Cerebellar cortex (tissue), 1 donor: Measurements from ENCODE around the gene KIAA0586.

Experiments
- DNase-seq: peaks from one replicate; pipeline ENCODE4 v3.0.0-alpha.2; 2015; ENCODE audit warnings: low spot score

KIAA0586 gene

GRCh38 chr14:58598028-58598803, 170.7 kb downstream of the KIAA0586 start:
- no peak for DNase-seq

DNA sequence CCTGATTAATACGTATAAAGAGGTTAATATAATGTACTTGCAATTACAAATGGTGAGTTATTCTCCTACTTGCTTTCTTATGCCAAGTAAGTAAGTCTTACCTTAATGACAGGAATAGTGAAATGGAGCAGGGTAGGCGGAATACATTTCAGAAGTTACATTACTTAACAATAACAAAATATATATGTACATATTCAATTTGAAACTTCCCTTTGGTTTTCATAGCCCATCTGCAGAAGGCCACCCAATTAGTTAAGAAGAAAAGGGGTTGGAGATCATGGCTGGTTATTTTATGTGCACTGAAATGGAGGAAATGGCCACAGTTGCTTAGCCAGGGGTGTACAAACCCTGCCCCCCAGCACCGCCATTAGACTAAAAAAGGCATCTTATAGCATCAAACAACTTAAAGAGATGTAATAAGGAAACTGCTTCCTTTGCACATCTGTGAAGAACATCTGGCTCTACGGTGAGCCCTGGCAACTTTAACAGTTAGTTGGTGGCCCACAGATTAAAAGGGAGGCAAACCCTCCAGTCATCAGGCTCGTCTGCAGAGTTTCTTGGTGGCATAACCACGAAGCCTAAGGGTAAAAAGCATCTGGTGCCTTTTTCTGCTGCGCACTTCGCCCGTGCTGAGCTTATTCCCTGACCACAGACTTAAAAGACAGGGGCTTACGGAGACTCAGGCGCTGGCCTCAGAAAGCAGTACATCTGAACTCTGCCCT, 171.4 kb downstream of the KIAA0586 start:
- DNase-seq: no peak

DNA sequence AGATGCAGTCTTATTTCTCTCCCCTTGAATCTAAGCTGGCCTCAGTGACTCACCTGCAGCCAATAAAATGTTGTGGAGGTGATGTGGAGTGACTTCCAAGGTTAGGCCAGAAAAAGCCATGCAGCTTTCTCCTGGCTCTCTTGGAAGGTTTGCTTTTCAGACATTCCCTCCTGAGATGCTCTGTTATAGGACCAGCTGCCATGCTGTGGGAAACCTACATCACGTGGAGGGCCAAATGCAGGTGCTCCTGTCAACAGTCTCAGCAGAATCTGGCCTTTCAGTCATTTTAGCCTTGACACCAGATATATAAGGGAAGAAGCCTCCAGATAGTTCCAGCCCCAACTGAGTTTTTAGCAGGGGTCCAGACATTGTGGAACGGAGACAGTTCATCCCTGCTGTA, 172.2 kb downstream of the KIAA0586 start:
- no peak for DNase-seq
